HepG2 (cell line): ENCODE data around the gene CERS1. TPM values are rescaled to one million over a fixed set of nuclear protein-coding genes. Genes with fewer than 3 reads are reported as not detected.

Source experiments
- EHMT2 ChIP-seq: fragments of 200-600 bp; sonication (generic); IDR thresholded peaks from 2 replicates; pipeline ENCODE4 v1.7.0; 2017; ENCODE audit warnings: antibody characterized with exemption, low read depth, low read length, borderline replicate concordance
- FOSL1 ChIP-seq: sonication (generic); formaldehyde crosslinking; IDR thresholded peaks from 2 replicates; pipeline ENCODE4 v1.9.0; 2021; ENCODE audit warnings: missing genetic modification reagents, borderline replicate concordance
- HDAC2 ChIP-seq: sonication (generic); formaldehyde crosslinking; IDR thresholded peaks from 2 replicates; pipeline ENCODE4 v1.4.0; 2020; ENCODE audit warnings: missing genetic modification reagents
- HNF4A ChIP-seq: sonication (generic); formaldehyde crosslinking; IDR thresholded peaks from 2 replicates; pipeline ENCODE4 v1.4.0; 2020; ENCODE audit warnings: missing genetic modification reagents
- JUN ChIP-seq: sonication (generic); formaldehyde crosslinking; IDR thresholded peaks from 2 replicates; pipeline ENCODE4 v1.4.0; 2020; ENCODE audit warnings: mild to moderate bottlenecking, missing genetic modification reagents
- MIER3 ChIP-seq: IDR thresholded peaks from 2 replicates; pipeline ENCODE4 v1.6.1; 2016; ENCODE audit warnings: missing compliant biosample characterization, borderline replicate concordance
- MTA1 ChIP-seq: sonication (generic); formaldehyde crosslinking; IDR thresholded peaks from 2 replicates; pipeline ENCODE4 v1.4.0; 2020; ENCODE audit warnings: missing genetic modification reagents, mild to moderate bottlenecking, borderline replicate concordance
- PATZ1 ChIP-seq: sonication (generic); formaldehyde crosslinking; IDR thresholded peaks from 2 replicates; pipeline ENCODE4 v1.4.0; 2020; ENCODE audit warnings: missing genetic modification reagents
- RBM39 ChIP-seq: fragments of 200-400 bp; formaldehyde crosslinking; IDR thresholded peaks from one replicate; pipeline ENCODE4 v1.6.1; 2018; ENCODE audit warnings: antibody characterized with exemption, mild to moderate bottlenecking, low read depth, low read length; ENCODE audit not compliant: poor library complexity, severe bottlenecking
- RFX3 ChIP-seq: IDR thresholded peaks from 2 replicates; pipeline ENCODE4 v1.6.1; 2016; ENCODE audit warnings: missing biosample characterization, missing genetic modification reagents
- SAP130 ChIP-seq: IDR thresholded peaks from 2 replicates; pipeline ENCODE4 v1.6.1; 2016; ENCODE audit warnings: low read depth
- SCMH1 ChIP-seq: sonication (generic); formaldehyde crosslinking; IDR thresholded peaks from 2 replicates; pipeline ENCODE4 v1.9.0; 2021; ENCODE audit warnings: missing genetic modification reagents, mild to moderate bottlenecking, borderline replicate concordance
- SOX5 ChIP-seq: IDR thresholded peaks from 2 replicates; pipeline ENCODE4 v1.6.1; 2016; ENCODE audit warnings: borderline replicate concordance
- TEAD3 ChIP-seq: optimal IDR thresholded peaks from 2 replicates; pipeline ENCODE3; 2016; ENCODE audit warnings: borderline replicate concordance
- ZBED4 ChIP-seq: sonication (generic); formaldehyde crosslinking; IDR thresholded peaks from 2 replicates; pipeline ENCODE4 v1.4.0; 2020; ENCODE audit warnings: missing genetic modification reagents, borderline replicate concordance
- ZBTB7B ChIP-seq: sonication (generic); formaldehyde crosslinking; IDR thresholded peaks from 2 replicates; pipeline ENCODE4 v1.4.0; 2020; ENCODE audit warnings: missing genetic modification reagents
- ZNF292 ChIP-seq: sonication (generic); formaldehyde crosslinking; IDR thresholded peaks from 2 replicates; pipeline ENCODE4 v1.8.1; 2022; ENCODE audit warnings: mild to moderate bottlenecking, low read depth, missing genetic modification reagents, borderline replicate concordance
- ZNF484 ChIP-seq: sonication (generic); formaldehyde crosslinking; IDR thresholded peaks from 2 replicates; pipeline ENCODE4 v1.5.1; 2020; ENCODE audit warnings: mild to moderate bottlenecking, low read depth, missing genetic modification reagents, borderline replicate concordance
- ZNF503 ChIP-seq: sonication (generic); formaldehyde crosslinking; IDR thresholded peaks from 2 replicates; pipeline ENCODE4 v1.4.0; 2020; ENCODE audit warnings: missing genetic modification reagents
- ZNF775 ChIP-seq: sonication (generic); formaldehyde crosslinking; IDR thresholded peaks from 2 replicates; pipeline ENCODE4 v1.4.0; 2020; ENCODE audit warnings: missing genetic modification reagents, mild to moderate bottlenecking, moderate library complexity, borderline replicate concordance
- ZSCAN20 ChIP-seq: sonication (generic); formaldehyde crosslinking; IDR thresholded peaks from 2 replicates; pipeline ENCODE4 v1.4.0; 2020; ENCODE audit warnings: missing genetic modification reagents, mild to moderate bottlenecking, borderline replicate concordance
- polyA plus RNA-seq, 8 experiments: library from polyadenylated mRNA; depleted of rRNA in 3 of 8; stranded (reverse) in 7 of 8; unstranded in 1 of 8; fragments of >200 nt; fragmentation: Illumina TruSeq in 4 of 8; extraction: Trizol in 4 of 8; gene quantifications; 2 replicates each; pipeline versions ENCODE4 v1.2.1 to v1.2.3, GENCODE V29; 2011 to 2016; ENCODE audit warnings: low read depth in 4 of 8, missing spikeins in 1 of 8, mixed read lengths in 1 of 8; ENCODE audit not compliant: insufficient read depth in 1 of 8
- total RNA-seq, 5 experiments: library from RNA; depleted of rRNA; stranded (reverse); fragments of >200 nt; fragmentation: Illumina TruSeq; extraction: Trizol; gene quantifications; 2 replicates each; pipeline ENCODE4 v1.2.3, GENCODE V29; 2016; ENCODE audit warnings: low read depth in 1 of 5

CERS1 gene
- total and polyA plus RNA-seq, 2 of the 13 experiments (the other 11 are each of a cell fraction or from before 2014, with no cell fraction given): 4.6 to 9.8 TPM

- TF ChIP-seq FOSL1 (CRISPR knock-in tag): no peak
- no peak for TF ChIP-seq EHMT2
- peak; percentile 68 for TF ChIP-seq TEAD3 (CRISPR knock-in tag)
- TF ChIP-seq SCMH1 (CRISPR knock-in tag): no peak
- no peak; the same call in 1 of the 2 replicates for TF ChIP-seq SOX5 (CRISPR knock-in tag)
- TF ChIP-seq SAP130 (CRISPR knock-in tag): peak; percentile 38
- no peak for TF ChIP-seq ZNF503
- TF ChIP-seq ZNF484 (CRISPR knock-in tag): no peak
- TF ChIP-seq PATZ1: 0 out of 2 replicates have a peak, but pooled peaks have one; percentile 26
- TF ChIP-seq ZBED4: peak; percentile 8; the same call in 1 of the 2 replicates
- no peak for TF ChIP-seq MIER3
- TF ChIP-seq ZNF775 (CRISPR knock-in tag): no peak
- peak; percentile 22; the same call in 1 of the 2 replicates for TF ChIP-seq HDAC2 (CRISPR knock-in tag)
- TF ChIP-seq ZSCAN20 (CRISPR knock-in tag): no peak
- no peak for TF ChIP-seq JUN (CRISPR knock-in tag)
- TF ChIP-seq MTA1 (CRISPR knock-in tag): peak; percentile 59; the same call in 1 of the 2 replicates
- peak; percentile 66; the same call in 1 of the 2 replicates for TF ChIP-seq ZBTB7B (CRISPR knock-in tag)
- 0 out of 2 replicates have a peak, but pooled peaks have one; percentile 27 for TF ChIP-seq ZNF292 (CRISPR knock-in tag)
- no peak for TF ChIP-seq RFX3
- TF ChIP-seq HNF4A: peak; percentile 92
- TF ChIP-seq RBM39: no peak
These were observed 55.4 kb downstream of the CERS1 start (continued) for GRCh38 chr19:18840288-18841267.
